ENCODE results near the gene SNRNP200. TPM values are rescaled to one million over a fixed set of nuclear protein-coding genes. Genes with fewer than 3 reads are reported as not detected.

Gene SNRNP200
- total RNA-seq, 1 experiment from 2014 or later, result 229 TPM

DNA sequence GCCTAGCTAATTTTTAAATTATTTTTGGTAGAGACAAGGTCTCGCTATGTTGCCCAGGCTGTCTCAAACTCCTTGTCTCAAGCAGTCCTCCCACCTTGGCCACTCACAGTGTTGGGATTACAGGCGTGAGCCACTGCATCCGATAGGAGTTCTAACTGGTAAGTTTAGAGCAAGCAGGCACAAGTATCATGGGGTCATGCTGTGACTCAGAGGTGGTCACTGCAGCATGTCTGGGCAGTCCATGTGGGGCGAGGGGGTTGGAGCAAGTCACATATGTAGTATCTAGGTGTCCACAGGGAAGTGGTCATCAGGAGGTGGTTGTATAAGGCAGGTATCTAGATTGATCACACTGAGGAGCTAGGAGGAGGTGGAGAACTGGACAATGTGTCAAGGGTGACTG, 74.0 kb downstream of the SNRNP200 start:
- H3K4me2 ChIP-seq, result no peak overlapping the region
- intact Hi-C loops (cut with micrococcal nuclease; ENCODE audit: unreplicated experiment), result no loop called here
- no peaks in the 10 kb centered on the region for H3K36me3 ChIP-seq (ENCODE audit: low read depth)
- H4K20me1 ChIP-seq (ENCODE audit: insufficient read depth), result peaks cover 4% of the 10 kb centered on the region; the same call in 1 of the 2 replicates
- DNase-seq, result no peak
- no peak overlapping the region for H3K4me3 ChIP-seq
- CTCF ChIA-PET, result no interaction called here
- no peak overlapping the region for H2AFZ ChIP-seq
- no TSS peak for BruUV-seq (replicated peaks)
- H3K9me2 ChIP-seq (ENCODE audit: insufficient read depth), result no peaks in the 10 kb centered on the region
- no peaks in the 10 kb centered on the region for H3K4me1 ChIP-seq (replicated peaks; ENCODE audit: insufficient read depth)
- no peaks in the 10 kb centered on the region for H3K27me3 ChIP-seq (ENCODE audit: insufficient read depth, low read depth)
- POLR2A ChIA-PET (ENCODE audit: unreplicated experiment), result interaction anchor here (0.5 kb wide), 1 partner anchor 55 kb away, joined by 3 read pairs; no protein-coding TSS in a partner anchor
- no peaks in the 10 kb centered on the region for H3K9me3 ChIP-seq (ENCODE audit: insufficient read depth, low read depth)
- H3K79me2 ChIP-seq (ENCODE audit: low read depth), result no peaks in the 10 kb centered on the region
- TF ChIP-seq CTCF (conservative IDR thresholded peaks at IDR 0.05), result no peak
- TF ChIP-seq EZH2 (IDR thresholded peaks at IDR 0.05; ENCODE audit: low read depth), result no peak
- no peaks in the 10 kb centered on the region for H3F3A ChIP-seq (ENCODE audit: insufficient read depth, low read depth)
- no peak overlapping the region for H3K27ac ChIP-seq

- Histone ChIP-seq H3K4me2 (no peak overlapping the region), H4K20me1 (ENCODE audit: insufficient read depth) (peaks cover 8% of the 10 kb centered on the region), H3K4me3 (no peak overlapping the region), H3K27me3 (ENCODE audit: insufficient read depth, low read depth) (no peaks in the 10 kb centered on the region), H3F3A (ENCODE audit: insufficient read depth, low read depth) (peaks cover 4% of the 10 kb centered on the region; the same call in 1 of the 2 replicates), H3K9me3 (ENCODE audit: insufficient read depth, low read depth) (no peaks in the 10 kb centered on the region), H3K36me3 (ENCODE audit: low read depth) (no peaks in the 10 kb centered on the region), H3K79me2 (ENCODE audit: low read depth) (no peaks in the 10 kb centered on the region), H3K27ac (no peak overlapping the region), H3K9me2 (ENCODE audit: insufficient read depth) (0 out of 2 replicates have a peak, but pooled peaks cover 2% of the 10 kb centered on the region), H2AFZ (no peak overlapping the region), H3K4me1 (replicated peaks; ENCODE audit: insufficient read depth) (no peaks in the 10 kb centered on the region)
- no peak for DNase-seq
- CTCF ChIA-PET, result interaction anchor here (0.7 kb wide), 1 partner anchor 30 kb away, joined by 5 read pairs; no protein-coding TSS in a partner anchor
- intact Hi-C loops (cut with micrococcal nuclease; ENCODE audit: unreplicated experiment), result no loop called here
- POLR2A ChIA-PET (ENCODE audit: unreplicated experiment), result no interaction called here
- TF ChIP-seq CTCF (conservative IDR thresholded peaks at IDR 0.05) (no peak), EZH2 (IDR thresholded peaks at IDR 0.05; ENCODE audit: low read depth) (no peak)
- BruUV-seq (replicated peaks), result no TSS peak
These were observed 80.3 kb downstream of the SNRNP200 start for GRCh38 chr2:96225016-96225533.

Other genes with a start within 250 kb of the SNRNP200 start
- 0.26 and 0.55 TPM in 2 replicates for gene ADRA2B, start 189.0 kb downstream of the SNRNP200 start, total RNA-seq (2021)
- gene ASTL, start 167.0 kb downstream of the SNRNP200 start, total RNA-seq (2021), result not detected in 2 replicates
- gene DUSP2, start 160.1 kb downstream of the SNRNP200 start, total RNA-seq (2021), result 4.0 and 5.2 TPM in 2 replicates
- gene STARD7, start 96.7 kb downstream of the SNRNP200 start, total RNA-seq (2021), result 171 and 189 TPM in 2 replicates
- 38.4 and 50.3 TPM in 2 replicates for gene TMEM127, start 39.5 kb downstream of the SNRNP200 start, total RNA-seq (2021)
- gene CIAO1, start 39.3 kb downstream of the SNRNP200 start, total RNA-seq (2021), result 85.3 and 99.5 TPM in 2 replicates
- gene ITPRIPL1, start 19.8 kb upstream of the SNRNP200 start, total RNA-seq (2021), result not detected in 2 replicates
- gene NCAPH, start 30.2 kb upstream of the SNRNP200 start, total RNA-seq (2021), result 55.0 and 55.4 TPM in 2 replicates
- gene NEURL3, start 199.8 kb upstream of the SNRNP200 start, total RNA-seq (2021), result 0.48 and 0.63 TPM in 2 replicates
- 5.1 and 6.0 TPM in 2 replicates for gene ARID5A, start 231.2 kb upstream of the SNRNP200 start, total RNA-seq (2021)